Heart left ventricle (tissue), 16 donors: ENCODE results near the gene AHRR. TPM values are rescaled to one million over a fixed set of nuclear protein-coding genes. Genes with fewer than 3 reads are reported as not detected.

Experiments used
- ATAC-seq, 4 donors: fragments of 200-7000 bp; cut with Tn5 transposase; one replicate each; pipeline ENCODE4 v1.9.1; 2020 to 2022; ENCODE audit warnings: moderate library complexity in 4 of 4, mild to moderate bottlenecking in 3 of 4, moderate number of reproducible peaks in 1 of 4
- DNase-seq, 5 donors: peaks; one replicate each; pipeline ENCODE4 v3.0.0-alpha.2; 2020
- H3K27ac ChIP-seq, 12 donors: fragments of 200-600 bp; sonication (generic) in 4 of 12; one replicate each; pipeline versions ENCODE4 v1.5.0 to v1.8.0; 2016 to 2022; ENCODE audit warnings: mild to moderate bottlenecking in 2 of 12
- H3K27me3 ChIP-seq, 9 donors: fragments of 200-600 bp; sonication (generic) in 2 of 9; one replicate each; pipeline versions ENCODE4 v1.5.1 to v1.8.0; 2016 to 2022; ENCODE audit warnings: mild to moderate bottlenecking in 3 of 9
- H3K36me3 ChIP-seq, 9 donors: fragments of 200-600 bp; sonication (generic) in 2 of 9; one replicate each; pipeline versions ENCODE4 v1.5.0 to v1.8.0; 2018 to 2022; ENCODE audit warnings: mild to moderate bottlenecking in 2 of 9
- H3K4me1 ChIP-seq, 12 donors: fragments of 200-600 bp; sonication (generic) in 4 of 12; one replicate each; pipeline versions ENCODE4 v1.5.0 to v1.8.0; 2016 to 2022; ENCODE audit warnings: mild to moderate bottlenecking in 3 of 12
- H3K4me3 ChIP-seq, 12 donors: fragments of 200-600 bp; sonication (generic) in 4 of 12; one replicate each; pipeline versions ENCODE4 v1.5.0 to v1.8.0; 2017 to 2022; ENCODE audit warnings: mild to moderate bottlenecking in 9 of 12, moderate library complexity in 4 of 12
- H3K9me3 ChIP-seq, 12 donors: fragments of 200-600 bp; sonication (generic) in 4 of 12; one replicate each; pipeline versions ENCODE4 v1.5.0 to v1.8.0; 2016 to 2022; ENCODE audit warnings: mild to moderate bottlenecking in 1 of 12
- CTCF ChIP-seq, 12 donors: fragments of 200-600 bp; sonication (generic) in 4 of 12; IDR thresholded peaks; one replicate each; pipeline versions ENCODE4 v1.5.0 to v1.8.0; 2018 to 2022; ENCODE audit warnings: antibody characterized with exemption in 12 of 12, mild to moderate bottlenecking in 5 of 12
- POLR2A ChIP-seq, 2 donors: fragments of 450-650 bp; IDR thresholded peaks; one replicate each; pipeline ENCODE4 v1.6.1; 2017; ENCODE audit warnings: antibody characterized with exemption in 2 of 2, mild to moderate bottlenecking in 2 of 2, moderate library complexity in 2 of 2
- WGBS, 4 donors: extraction: QIAGEN DNeasy Blood & Tissue Kit in 2 of 4; methylation state at CpG; one replicate each; pipeline versions ENCODE4 v1.1.5 to v1.1.7; 2013 to 2018; 5-methylcytosine and 5-hydroxymethylcytosine counted together
- intact Hi-C, 10 donors: fragments of 100-400 bp; cut with DNase I; formaldehyde crosslinking; loops; one replicate each; pipeline versions ENCODE4 v1.11.1 to v1.14.2; 2022
- polyA plus RNA-seq, 2 donors: library from polyadenylated mRNA; stranded (reverse); fragments of 200-250 nt; gene quantifications; one replicate each; pipeline ENCODE4 v1.2.3, GENCODE V29; 2013
- total RNA-seq, 9 donors: library from RNA; depleted of rRNA in 2 of 9; stranded (reverse); fragments of >200 nt in 2 of 9; fragmentation: NEBNext Ultra II Directional in 3 of 9; extraction: Animal tissue kit (Norgen Biotek cat#: 25700) in 3 of 9; gene quantifications; one replicate each; pipeline versions ENCODE4 v1.1.0 to v1.2.4, GENCODE V29; 2016 to 2023
- donor health status: ischemic (EF 13 %, LVEDD 7.1; RV severe dilation, severe dysfunction).
- donor health status: healthy with polysubstance abuse.
- donor health status: DM: no; HTN: yes; CAD: no.
- donor health status: DM: no; HTN: no; CAD: no.
- donor health status: ischemic (EF 25% LVEDD 6.9; RV normal size, moderate dysfunction).
- donor health status: ischemic (EF 25% LVEDD 5.7; RV mildly dilated, moderate dysfunction).
- donor health status: healthy.
- donor health status: DM: yes; HTN: yes; CAD: no.
- donor health status: ischemic (EF 35%, LVEDD 5.7; RV mildly dilated, moderate dysfunction).
- donor health status: nonischemic (EF 11% LVEDD 7.7; RV severe dilation, severe dysfunction).
- donor health status: DM: yes; HTN: yes; CAD: no.
- donor health status: PGD.
- donor health status: ischemic (EF 29% LVEDD 5.4; RV normal size, mild dysfunction).
- donor health status: nonischemic (EF 23%, LVEDD 6.1; RV moderate dilation, normal function).

Gene AHRR
- total and polyA plus RNA-seq, 11 donors: 0.11 to 0.69 (median 0.26) TPM; not detected in 2

- no peak for ATAC-seq
- TF ChIP-seq POLR2A (IDR thresholded peaks at IDR 0.05): no peak
- no peak for TF ChIP-seq CTCF (IDR thresholded peaks at IDR 0.05)
- Histone ChIP-seq H3K27me3 (no peaks in the 10 kb centered on the region), H3K9me3 (no peaks in the 10 kb centered on the region), H3K27ac (no peak overlapping the region), H3K36me3 (peaks cover 0 to 41% (median 20%) of the 10 kb centered on the region in 9 donors), H3K4me1 (peaks cover 0 to 16% (median 4%) of the 10 kb centered on the region in 12 donors), H3K4me3 (no peak overlapping the region)
- 91 to 94% (median 92%) methylated on average over 5 to 9 of the region's 9 CpGs for WGBS, 4 donors
- no peak for DNase-seq
- intact Hi-C loops: no loop called here
Observed at GRCh38 chr5:305050-305449, 16.5 kb upstream of the AHRR start.

- no peak for DNase-seq
- Histone ChIP-seq H3K4me3 (no peak overlapping the region), H3K27ac (no peak overlapping the region), H3K36me3 (peaks cover 0 to 45% (median 21%) of the 10 kb centered on the region in 9 donors), H3K27me3 (no peaks in the 10 kb centered on the region), H3K4me1 (peaks cover 0 to 17% (median 6%) of the 10 kb centered on the region in 12 donors), H3K9me3 (no peaks in the 10 kb centered on the region)
- intact Hi-C loops: no loop called here
- TF ChIP-seq POLR2A (IDR thresholded peaks at IDR 0.05) (no peak), CTCF (IDR thresholded peaks at IDR 0.05) (no peak)
- WGBS, 4 donors: 92 to 97% (median 94%) methylated on average over 14 of the region's 14 CpGs
- no peak for ATAC-seq
Observed at GRCh38 chr5:305459-305858, 16.1 kb upstream of the AHRR start.

- Histone ChIP-seq H3K36me3 (peaks cover 0 to 47% (median 23%) of the 10 kb centered on the region in 9 donors), H3K9me3 (no peaks in the 10 kb centered on the region), H3K27me3 (no peaks in the 10 kb centered on the region), H3K4me1 (peaks cover 0 to 22% (median 9%) of the 10 kb centered on the region in 12 donors), H3K4me3 (no peak overlapping the region), H3K27ac (no peak overlapping the region)
- intact Hi-C loops: no loop called here
- WGBS, 4 donors: 95 to 97% (median 95%) methylated on average over 28 of the region's 28 CpGs
- ATAC-seq: no peak
- DNase-seq: no peak
- TF ChIP-seq POLR2A (IDR thresholded peaks at IDR 0.05) (no peak), CTCF (IDR thresholded peaks at IDR 0.05) (no peak)
Observed at GRCh38 chr5:306011-306805, 15.3 kb upstream of the AHRR start.

GRCh38 chr5:307306-307705, 14.2 kb upstream of the AHRR start:
- WGBS, 4 donors: 94 to 96% (median 95%) methylated on average over 16 to 26 of the region's 26 CpGs
- intact Hi-C loops: no loop called here
- Histone ChIP-seq H3K27me3 (no peaks in the 10 kb centered on the region), H3K9me3 (no peaks in the 10 kb centered on the region), H3K4me1 (peaks cover 0 to 22% (median 9%) of the 10 kb centered on the region in 12 donors), H3K36me3 (peaks cover 0 to 53% (median 27%) of the 10 kb centered on the region in 9 donors), H3K27ac (no peak overlapping the region), H3K4me3 (no peak overlapping the region)
- no peak for DNase-seq
- ATAC-seq: no peak
- TF ChIP-seq POLR2A (IDR thresholded peaks at IDR 0.05): no peak
- TF ChIP-seq CTCF (IDR thresholded peaks at IDR 0.05): no peak
